ENCODE results near the gene TOM1.

The TOM1 gene

DNA sequence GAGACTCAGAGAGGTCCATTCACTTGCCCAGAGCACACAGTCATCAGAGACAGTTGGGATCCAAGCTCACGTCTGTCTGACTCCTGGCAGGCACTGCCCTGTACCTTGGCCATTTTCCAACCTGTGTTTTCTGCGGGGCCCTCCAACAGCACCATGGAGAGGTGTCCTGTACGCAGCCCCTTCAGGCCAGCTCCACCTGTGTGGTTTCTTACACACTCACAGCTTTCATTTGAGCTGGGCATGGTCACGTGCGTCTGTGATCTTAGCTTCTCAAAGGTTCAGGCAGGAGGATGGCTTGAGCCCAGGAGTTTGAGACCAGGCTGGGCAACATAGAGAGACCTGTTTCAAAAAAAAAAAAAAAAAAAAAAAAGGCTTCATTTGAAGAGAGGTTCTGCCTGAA lies 24.4 kb downstream of the TOM1 start:
- DNase-seq (ENCODE audit: low spot score): no peak

DNA sequence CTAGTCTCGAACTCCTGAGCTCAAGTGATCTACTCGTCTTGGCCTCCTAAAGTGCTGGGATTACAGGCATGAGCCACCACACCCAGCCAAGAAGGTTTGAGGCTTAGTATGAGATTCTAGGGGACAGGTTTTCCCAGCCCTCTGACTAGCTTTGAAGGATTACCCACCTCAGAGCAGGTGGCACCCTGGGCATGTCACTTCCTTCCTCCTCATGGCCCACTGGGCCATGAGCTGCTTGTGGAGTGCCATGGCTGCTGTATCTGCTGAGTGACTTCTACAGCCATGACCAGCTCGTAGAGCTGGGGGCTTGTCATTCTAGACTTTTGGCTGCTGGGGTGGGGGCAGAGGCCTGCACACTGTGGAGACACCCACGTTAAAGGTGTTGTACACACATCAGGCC lies 25.1 kb downstream of the TOM1 start:
- DNase-seq (ENCODE audit: low spot score): no peak

GRCh38 chr22:35325209-35325608 lies 25.5 kb downstream of the TOM1 start:
- DNase-seq (ENCODE audit: low spot score): no peak

DNA sequence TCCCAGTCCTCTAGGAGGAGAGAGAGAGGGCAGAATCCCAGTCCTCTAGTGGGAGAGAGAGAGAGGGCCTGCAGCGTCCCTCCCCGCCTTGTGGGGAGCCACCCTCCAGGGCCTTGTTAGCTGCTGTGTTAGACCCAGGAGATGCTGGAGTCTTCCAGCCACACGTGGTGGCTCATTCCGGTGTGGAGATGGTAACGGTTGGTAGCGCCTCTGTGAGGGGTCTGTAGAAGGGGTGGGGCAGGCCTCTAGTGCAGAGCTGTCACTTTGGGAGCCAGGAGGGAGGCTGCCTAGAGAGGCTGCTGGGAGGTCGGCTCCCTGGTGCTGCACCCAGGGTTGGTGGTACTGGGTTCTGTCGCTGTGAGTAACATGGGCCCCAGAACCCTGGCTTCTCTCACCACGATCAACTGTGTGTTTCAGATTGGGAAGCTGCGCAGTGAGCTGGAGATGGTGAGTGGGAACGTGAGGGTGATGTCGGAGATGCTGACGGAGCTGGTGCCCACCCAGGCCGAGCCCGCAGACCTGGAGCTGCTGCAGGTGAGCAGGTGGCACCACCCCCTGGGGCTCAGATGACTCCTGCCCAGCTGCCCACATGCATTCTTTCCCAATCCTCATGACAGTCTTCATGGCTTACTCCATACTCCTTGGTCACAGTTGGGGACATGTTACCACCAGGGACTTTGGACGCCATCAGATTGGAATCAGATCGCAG lies 27.3 kb downstream of the TOM1 start:
- no peak for DNase-seq (ENCODE audit: low spot score)

GRCh38 chr22:35327690-35328471 lies 28.2 kb downstream of the TOM1 start:
- no peak for DNase-seq (ENCODE audit: low spot score)

- DNase-seq (ENCODE audit: low spot score): no peak
Measured at GRCh38 chr22:35328472-35328885, 28.8 kb downstream of the TOM1 start.

- DNase-seq (ENCODE audit: low spot score): no peak
Measured at GRCh38 chr22:35329114-35329847, 29.6 kb downstream of the TOM1 start.

DNA sequence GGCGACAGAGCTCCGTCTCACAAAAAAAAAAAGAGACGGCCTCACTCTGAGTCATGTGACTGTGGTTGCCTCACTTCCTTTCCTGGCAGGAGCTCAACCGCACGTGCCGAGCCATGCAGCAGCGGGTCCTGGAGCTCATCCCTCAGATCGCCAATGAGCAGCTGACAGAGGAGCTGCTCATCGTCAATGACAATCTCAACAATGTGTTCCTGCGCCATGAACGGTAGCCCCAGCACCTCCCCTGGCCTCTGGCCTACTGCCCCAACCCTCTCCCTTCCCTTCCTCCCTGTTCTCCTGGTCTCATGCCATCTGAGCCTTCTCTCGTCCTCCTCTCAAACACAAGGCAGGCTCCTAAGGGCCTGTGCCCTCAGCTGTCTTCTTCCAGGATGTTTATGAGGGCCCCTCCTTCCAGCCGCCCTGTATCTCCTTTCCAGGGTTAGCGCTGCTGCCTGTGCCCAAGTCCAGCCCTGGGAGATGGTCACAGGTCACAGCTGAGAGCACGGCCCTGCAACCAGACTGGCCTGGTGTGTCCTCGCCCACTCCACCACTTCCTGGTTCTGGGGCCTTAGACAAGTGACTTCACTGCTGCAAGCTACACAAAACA lies 30.7 kb downstream of the TOM1 start:
- no peak for DNase-seq (ENCODE audit: low spot score)

GRCh38 chr22:35332278-35332677 lies 32.6 kb downstream of the TOM1 start:
- no peak for DNase-seq (ENCODE audit: low spot score)

GRCh38 chr22:35333220-35333619 lies 33.5 kb downstream of the TOM1 start:
- no peak for DNase-seq (ENCODE audit: low spot score)

DNA sequence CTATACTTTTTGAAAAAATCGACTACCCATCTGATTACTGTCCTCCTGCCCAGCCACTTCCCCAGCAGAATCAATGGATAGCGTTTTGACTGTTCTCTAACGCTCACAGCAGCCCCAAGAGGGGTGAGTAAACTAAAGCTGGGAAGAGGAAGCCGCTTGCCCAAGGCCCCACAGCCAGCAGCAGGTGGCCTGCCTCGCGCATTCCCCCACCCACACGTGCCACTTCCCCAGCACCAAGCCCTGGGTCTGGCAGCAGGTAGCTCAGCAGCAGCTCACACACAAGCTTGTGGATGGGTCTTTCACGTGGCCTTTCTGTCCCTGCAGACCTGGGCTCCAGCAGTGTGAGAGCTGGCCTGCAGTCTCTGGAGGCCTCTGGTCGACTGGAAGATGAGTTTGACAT lies 34.3 kb downstream of the TOM1 start:
- no peak for DNase-seq (ENCODE audit: low spot score)

GRCh38 chr22:35335468-35335867 lies 35.8 kb downstream of the TOM1 start:
- no peak for DNase-seq (ENCODE audit: low spot score)

DNA sequence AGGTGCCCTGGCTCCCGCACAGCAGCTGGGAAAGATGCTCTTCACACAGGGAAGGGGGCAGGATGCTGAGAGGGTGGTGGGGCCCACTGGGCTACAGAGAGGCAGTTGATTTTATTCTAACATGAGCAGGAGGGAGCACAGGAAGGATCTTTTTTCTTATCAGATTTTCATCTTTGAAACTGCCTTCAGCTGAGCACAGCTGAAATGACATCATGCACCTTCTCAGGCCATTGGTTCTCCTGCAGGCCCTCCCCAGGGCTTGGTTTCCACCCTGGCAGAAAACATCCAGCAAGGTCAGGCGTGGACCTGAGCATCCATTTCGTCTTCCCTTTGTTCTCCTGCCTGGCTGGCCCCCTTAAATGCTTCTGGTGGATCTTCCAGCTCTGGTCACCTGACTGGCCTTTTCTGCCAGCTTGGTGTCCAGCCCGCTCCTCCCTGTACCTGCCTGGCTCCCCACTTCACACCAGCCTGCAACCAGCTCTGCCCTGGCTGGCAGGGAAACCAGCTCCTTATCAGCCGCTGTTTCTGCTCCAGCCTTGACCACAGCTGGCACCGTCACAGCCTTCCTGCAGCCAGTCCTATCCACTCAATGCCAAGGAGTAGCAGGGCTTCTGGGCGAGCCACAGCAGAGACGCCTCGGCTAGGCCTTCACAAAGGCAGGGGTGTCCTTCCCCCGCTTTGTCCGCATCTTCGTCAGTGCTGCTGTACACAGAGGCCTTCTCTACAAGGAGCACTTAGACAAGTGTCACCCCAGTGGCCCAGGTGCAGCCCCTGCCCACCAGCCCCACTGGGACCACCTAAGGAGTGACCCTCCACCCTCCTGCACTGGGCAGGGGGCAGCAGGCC lies 36.5 kb downstream of the TOM1 start:
- no peak for DNase-seq (ENCODE audit: low spot score)

- no peak for DNase-seq (ENCODE audit: low spot score)
Measured at GRCh38 chr22:35337932-35338331, 38.2 kb downstream of the TOM1 start.

DNA sequence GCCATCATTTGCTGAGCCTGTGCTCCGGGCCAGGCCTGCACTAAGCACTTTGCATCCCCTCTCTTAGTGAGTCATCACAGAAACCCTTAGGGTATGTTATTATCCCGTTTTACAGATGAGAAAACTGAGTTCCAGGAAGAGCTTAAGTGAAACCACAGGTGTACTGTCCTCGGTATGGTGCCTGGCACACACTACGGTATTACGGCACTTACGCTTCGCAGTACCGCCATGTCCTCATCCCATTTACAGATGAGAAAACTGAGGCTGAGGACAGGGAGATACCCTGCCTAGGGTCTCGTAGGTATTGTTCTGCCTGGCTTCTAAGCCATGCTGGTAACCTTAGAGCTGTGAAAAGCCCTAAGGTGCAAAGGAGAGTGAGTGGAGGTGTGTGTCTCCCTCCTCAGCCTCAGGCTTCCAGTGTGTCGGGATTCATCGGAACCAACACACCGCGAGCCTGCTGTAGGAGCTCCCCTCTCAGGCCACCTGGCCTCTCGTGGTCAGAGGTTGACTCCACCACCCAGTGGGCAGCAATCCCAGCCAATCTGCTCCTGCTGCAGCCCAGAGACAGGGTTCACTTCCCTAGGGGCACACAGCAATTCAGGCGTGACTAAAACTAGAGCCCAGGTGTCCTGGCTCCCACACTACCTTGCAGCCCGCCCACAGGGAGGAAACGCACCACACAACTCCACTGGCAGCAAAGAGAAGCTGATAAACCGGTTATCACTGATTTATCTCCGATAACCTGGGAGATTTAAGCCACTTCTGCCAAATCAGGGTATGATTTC lies 41.6 kb downstream of the TOM1 start:
- DNase-seq (ENCODE audit: low spot score): no peak

GRCh38 chr22:35342390-35342789 lies 42.7 kb downstream of the TOM1 start:
- DNase-seq (ENCODE audit: low spot score): no peak

DNA sequence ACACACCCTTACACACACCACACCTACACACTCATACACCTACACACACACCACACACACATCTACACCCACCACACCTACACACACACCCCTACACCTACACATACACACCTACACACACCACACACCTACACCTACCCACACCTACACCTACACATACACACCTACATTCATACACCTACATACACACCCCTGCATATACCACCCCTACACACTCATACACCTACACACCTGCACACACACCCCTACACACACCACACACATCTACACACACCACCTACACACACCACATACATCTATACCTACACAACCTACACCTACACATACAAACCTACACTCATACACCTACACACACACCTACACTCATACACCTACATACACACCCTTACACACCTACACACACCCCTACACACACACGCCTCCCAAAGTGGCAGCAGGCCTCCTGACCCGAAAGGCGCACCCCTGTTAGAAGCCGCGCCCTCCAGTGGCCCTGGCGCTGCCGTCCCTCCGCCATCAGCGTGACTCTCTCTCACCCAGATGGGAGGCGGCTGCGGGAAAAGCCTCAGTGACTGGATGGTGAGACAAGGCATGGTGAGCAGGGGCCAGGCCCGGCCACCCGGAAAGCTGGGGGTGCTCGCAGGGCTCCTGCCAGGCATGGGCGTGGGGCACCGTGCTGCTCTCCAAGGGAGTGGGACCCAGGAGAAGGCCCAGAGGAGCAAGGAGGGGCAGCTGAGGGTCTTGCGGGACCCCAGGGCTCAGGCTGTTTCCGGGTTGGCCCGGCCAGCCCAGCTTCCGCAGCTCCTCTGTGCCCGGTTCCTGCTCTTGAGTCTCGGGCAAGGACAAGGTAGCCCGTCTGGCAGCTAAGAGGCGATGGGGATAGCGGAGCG lies 44.2 kb downstream of the TOM1 start:
- DNase-seq (ENCODE audit: low spot score): no peak

DNA sequence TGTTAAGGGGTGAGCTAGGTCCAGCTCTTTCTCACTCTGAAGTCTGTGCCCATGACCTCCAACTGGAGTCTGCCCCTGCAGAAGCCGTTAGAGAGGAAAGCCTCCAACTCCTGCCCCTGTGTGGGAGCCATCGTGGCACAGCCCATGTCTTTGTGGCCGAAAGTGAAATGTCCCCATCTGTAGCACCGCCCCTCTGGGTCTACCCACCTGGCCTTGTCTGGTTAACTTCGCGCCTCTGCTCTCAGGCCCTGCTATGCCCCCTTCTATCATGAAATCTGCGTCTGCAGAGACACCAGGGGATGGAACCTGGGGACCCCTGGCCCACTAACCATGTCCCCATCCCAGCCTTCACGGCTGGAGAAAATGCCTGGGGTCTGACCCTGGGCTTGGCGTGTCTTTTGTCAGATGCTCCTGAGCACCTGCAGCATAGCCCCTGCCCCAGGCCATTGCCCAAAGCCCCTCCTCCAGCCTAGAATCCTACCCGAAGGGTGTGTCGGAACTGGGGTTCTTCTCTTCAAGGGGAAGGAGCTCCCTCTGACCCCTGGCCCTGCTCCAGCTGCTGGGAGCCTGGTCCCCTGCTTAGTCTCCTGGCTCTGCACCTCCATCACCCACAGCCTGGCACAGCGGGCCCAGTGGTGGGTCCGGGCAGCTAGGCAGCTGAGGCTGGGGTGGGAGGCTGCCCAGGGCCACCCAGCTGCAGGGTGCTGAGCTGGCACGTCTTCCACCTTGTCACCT lies 45.4 kb downstream of the TOM1 start:
- DNase-seq (ENCODE audit: low spot score): no peak

Measured in Ammon's horn (tissue), 1 donor.